ENCODE results near the gene RPL7A. TPM values are rescaled to one million over a fixed set of nuclear protein-coding genes. Genes with fewer than 3 reads are reported as not detected.

Gene RPL7A
- total and polyA plus RNA-seq, 2 of the 13 experiments (the other 11 are each of a cell fraction or from before 2014, with no cell fraction given): 2,401 to 2,938 TPM

DNA sequence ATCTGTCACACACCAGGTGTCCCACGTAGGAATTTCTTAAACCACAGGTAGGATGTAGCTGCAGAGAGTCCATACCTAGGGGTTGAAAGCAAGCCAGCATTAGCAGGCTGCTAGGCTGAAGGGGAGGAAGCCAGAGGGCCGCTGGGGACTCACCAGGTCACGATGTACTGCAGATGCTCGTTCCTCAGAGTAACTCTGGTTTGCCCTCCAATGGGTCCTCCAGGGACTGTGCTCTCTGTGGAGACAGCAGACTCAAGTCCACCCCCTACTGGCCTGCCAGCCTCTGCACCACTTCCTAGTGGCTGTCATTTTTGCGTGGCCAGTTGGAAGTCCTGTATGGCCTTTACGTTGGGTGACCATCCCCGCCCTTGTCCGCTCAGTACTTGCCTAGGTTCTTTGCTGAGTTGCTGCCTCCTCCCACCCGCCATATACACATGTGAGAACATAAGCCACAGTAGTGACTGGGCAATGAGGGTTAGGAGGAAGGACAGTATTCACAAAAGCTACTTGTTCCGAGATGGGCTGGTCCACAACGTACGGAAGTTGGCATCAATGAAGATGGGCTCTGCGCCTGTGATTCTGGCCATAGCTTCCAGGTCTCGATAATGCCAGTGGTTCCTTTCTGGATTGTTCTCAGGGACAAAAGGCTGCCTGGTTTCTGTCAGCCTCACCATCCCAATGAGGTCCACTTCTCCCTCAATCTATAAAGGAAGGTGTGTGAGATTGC, 4.1 kb downstream of the RPL7A start (continued):
- TF ChIP-seq, protein P1, sequence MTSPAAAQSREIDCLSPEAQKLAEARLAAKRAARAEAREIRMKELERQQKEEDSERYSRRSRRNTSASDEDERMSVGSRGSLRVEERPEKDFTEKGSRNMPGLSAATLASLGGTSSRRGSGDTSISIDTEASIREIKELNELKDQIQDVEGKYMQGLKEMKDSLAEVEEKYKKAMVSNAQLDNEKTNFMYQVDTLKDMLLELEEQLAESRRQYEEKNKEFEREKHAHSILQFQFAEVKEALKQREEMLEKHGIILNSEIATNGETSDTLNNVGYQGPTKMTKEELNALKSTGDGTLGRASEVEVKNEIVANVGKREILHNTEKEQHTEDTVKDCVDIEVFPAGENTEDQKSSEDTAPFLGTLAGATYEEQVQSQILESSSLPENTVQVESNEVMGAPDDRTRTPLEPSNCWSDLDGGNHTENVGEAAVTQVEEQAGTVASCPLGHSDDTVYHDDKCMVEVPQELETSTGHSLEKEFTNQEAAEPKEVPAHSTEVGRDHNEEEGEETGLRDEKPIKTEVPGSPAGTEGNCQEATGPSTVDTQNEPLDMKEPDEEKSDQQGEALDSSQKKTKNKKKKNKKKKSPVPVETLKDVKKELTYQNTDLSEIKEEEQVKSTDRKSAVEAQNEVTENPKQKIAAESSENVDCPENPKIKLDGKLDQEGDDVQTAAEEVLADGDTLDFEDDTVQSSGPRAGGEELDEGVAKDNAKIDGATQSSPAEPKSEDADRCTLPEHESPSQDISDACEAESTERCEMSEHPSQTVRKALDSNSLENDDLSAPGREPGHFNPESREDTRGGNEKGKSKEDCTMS (CRISPR knock-in tag; conservative IDR thresholded peaks at IDR 0.05): no peak
- TF ChIP-seq, protein P2, sequence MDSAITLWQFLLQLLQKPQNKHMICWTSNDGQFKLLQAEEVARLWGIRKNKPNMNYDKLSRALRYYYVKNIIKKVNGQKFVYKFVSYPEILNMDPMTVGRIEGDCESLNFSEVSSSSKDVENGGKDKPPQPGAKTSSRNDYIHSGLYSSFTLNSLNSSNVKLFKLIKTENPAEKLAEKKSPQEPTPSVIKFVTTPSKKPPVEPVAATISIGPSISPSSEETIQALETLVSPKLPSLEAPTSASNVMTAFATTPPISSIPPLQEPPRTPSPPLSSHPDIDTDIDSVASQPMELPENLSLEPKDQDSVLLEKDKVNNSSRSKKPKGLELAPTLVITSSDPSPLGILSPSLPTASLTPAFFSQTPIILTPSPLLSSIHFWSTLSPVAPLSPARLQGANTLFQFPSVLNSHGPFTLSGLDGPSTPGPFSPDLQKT (CRISPR knock-in tag; IDR thresholded peaks at IDR 0.05; ENCODE audit: borderline replicate concordance): no peak
- TF ChIP-seq ZKSCAN1 (IDR thresholded peaks at IDR 0.05; ENCODE audit: low read length) (no peak), FOXO1 (CRISPR knock-in tag; IDR thresholded peaks at IDR 0.05) (no peak), ZNF20 (CRISPR knock-in tag; IDR thresholded peaks at IDR 0.05) (no peak), SIN3A (IDR thresholded peaks at IDR 0.05; ENCODE audit: borderline replicate concordance, low read depth, low read length) (no peak), THAP11 (CRISPR knock-in tag; IDR thresholded peaks at IDR 0.05) (0 out of 2 replicates have a peak, but pooled peaks have one; percentile 25), ZKSCAN8 (CRISPR knock-in tag; IDR thresholded peaks at IDR 0.05; ENCODE audit: borderline replicate concordance) (no peak), MAF1 (CRISPR knock-in tag; IDR thresholded peaks at IDR 0.05; ENCODE audit: borderline replicate concordance) (0 out of 2 replicates have a peak, but pooled peaks have one; percentile 24), ZNF558 (CRISPR knock-in tag; IDR thresholded peaks at IDR 0.05; ENCODE audit: borderline replicate concordance) (no peak), SUZ12 (IDR thresholded peaks at IDR 0.05; ENCODE audit: low read depth, low read length) (no peak), ZNF383 (CRISPR knock-in tag; IDR thresholded peaks at IDR 0.05; ENCODE audit: borderline replicate concordance) (peak; percentile 58; the same call in 1 of the 2 replicates), AGO2 (optimal IDR thresholded peaks at IDR 0.05; ENCODE audit: low read depth, low read length) (peak; percentile 73), XRCC5 (optimal IDR thresholded peaks at IDR 0.05; ENCODE audit: low read length) (peak; percentile 83), HNRNPH1 (optimal IDR thresholded peaks at IDR 0.05; ENCODE audit: low read depth, low read length) (no peak), KMT2A (CRISPR knock-in tag; IDR thresholded peaks at IDR 0.05) (no peak), RBAK (CRISPR knock-in tag; IDR thresholded peaks at IDR 0.05) (no peak), SETDB1 (CRISPR knock-in tag; IDR thresholded peaks at IDR 0.05; ENCODE audit: borderline replicate concordance) (no peak), MBNL3 (CRISPR knock-in tag; conservative IDR thresholded peaks at IDR 0.05) (no peak), HIVEP1 (CRISPR knock-in tag; IDR thresholded peaks at IDR 0.05) (no peak), ARNT (IDR thresholded peaks at IDR 0.05) (no peak), NR2C2 (CRISPR knock-in tag; IDR thresholded peaks at IDR 0.05; ENCODE audit: borderline replicate concordance) (peak; percentile 27; the same call in 1 of the 2 replicates), GPN1 (CRISPR knock-in tag; IDR thresholded peaks at IDR 0.05; ENCODE audit: borderline replicate concordance) (no peak)
- TF ChIP-seq, protein P3, sequence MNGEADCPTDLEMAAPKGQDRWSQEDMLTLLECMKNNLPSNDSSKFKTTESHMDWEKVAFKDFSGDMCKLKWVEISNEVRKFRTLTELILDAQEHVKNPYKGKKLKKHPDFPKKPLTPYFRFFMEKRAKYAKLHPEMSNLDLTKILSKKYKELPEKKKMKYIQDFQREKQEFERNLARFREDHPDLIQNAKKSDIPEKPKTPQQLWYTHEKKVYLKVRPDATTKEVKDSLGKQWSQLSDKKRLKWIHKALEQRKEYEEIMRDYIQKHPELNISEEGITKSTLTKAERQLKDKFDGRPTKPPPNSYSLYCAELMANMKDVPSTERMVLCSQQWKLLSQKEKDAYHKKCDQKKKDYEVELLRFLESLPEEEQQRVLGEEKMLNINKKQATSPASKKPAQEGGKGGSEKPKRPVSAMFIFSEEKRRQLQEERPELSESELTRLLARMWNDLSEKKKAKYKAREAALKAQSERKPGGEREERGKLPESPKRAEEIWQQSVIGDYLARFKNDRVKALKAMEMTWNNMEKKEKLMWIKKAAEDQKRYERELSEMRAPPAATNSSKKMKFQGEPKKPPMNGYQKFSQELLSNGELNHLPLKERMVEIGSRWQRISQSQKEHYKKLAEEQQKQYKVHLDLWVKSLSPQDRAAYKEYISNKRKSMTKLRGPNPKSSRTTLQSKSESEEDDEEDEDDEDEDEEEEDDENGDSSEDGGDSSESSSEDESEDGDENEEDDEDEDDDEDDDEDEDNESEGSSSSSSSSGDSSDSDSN (CRISPR knock-in tag; IDR thresholded peaks at IDR 0.05): 0 out of 2 replicates have a peak, but pooled peaks have one; percentile 17

Measured in HepG2 (cell line).